Measurements from ENCODE around the gene CNOT10. TPM values are rescaled to one million over a fixed set of nuclear protein-coding genes. Genes with fewer than 3 reads are reported as not detected.

The CNOT10 gene
- total RNA-seq, 4 donors from 2014 or later, result 15.1 to 50.0 (median 31.8) TPM

DNA sequence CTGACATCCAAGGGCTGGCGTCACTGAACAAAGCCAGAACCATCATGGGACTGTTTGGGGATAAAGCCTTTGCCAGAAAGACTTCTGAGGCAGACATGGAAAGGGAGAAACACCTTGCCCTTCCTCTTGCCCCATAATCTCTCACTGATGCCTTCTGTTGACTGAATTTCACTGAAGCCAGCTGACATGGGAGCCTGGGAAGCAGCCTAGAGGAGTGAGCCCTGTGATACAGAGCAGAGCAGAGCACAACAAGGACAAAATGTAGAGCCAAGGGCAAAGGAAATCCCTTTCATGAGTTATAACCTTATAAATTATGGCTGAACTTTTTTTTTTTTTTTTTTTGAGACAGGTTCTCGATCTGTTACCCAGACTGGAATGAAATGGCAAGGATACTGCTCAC, 9.8 kb upstream of the CNOT10 start:
- DNase-seq, result no peak
- Histone ChIP-seq H3K27me3 (no peaks in the 10 kb centered on the region), H3K4me3 (no peak overlapping the region), H3K36me3 (no peaks in the 10 kb centered on the region), H3K4me1 (no peaks in the 10 kb centered on the region), H3K27ac (no peak overlapping the region), H3K9me3 (no peaks in the 10 kb centered on the region)
- TF ChIP-seq POLR2A (IDR thresholded peaks at IDR 0.05), result no peak
- TF ChIP-seq, protein P1, sequence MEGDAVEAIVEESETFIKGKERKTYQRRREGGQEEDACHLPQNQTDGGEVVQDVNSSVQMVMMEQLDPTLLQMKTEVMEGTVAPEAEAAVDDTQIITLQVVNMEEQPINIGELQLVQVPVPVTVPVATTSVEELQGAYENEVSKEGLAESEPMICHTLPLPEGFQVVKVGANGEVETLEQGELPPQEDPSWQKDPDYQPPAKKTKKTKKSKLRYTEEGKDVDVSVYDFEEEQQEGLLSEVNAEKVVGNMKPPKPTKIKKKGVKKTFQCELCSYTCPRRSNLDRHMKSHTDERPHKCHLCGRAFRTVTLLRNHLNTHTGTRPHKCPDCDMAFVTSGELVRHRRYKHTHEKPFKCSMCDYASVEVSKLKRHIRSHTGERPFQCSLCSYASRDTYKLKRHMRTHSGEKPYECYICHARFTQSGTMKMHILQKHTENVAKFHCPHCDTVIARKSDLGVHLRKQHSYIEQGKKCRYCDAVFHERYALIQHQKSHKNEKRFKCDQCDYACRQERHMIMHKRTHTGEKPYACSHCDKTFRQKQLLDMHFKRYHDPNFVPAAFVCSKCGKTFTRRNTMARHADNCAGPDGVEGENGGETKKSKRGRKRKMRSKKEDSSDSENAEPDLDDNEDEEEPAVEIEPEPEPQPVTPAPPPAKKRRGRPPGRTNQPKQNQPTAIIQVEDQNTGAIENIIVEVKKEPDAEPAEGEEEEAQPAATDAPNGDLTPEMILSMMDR (IDR thresholded peaks at IDR 0.05), result no peak
- intact Hi-C loops (cut with DNase I; ENCODE audit: low total_unique reads), result no loop called here

DNA sequence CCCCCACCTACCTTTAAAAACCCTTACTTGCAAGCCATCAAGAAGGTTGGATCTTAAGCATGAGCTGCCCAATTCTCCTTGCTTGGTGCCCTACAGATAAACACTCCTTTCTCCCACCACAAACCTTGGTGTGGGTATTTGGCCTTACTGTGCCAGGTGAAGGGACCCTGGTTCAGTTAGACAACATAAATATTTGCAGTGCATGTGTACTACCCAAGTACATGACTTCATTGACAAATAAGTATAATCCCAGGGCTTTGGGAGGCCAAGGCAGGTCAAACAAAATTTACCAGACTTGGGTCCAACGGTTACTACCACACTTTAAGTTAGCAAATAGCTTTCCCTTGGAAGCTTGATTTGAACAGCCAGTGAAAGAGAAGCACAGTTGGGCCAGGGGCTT, 9.3 kb upstream of the CNOT10 start:
- Histone ChIP-seq H3K36me3 (no peaks in the 10 kb centered on the region), H3K27ac (no peak overlapping the region), H3K4me1 (no peaks in the 10 kb centered on the region), H3K27me3 (no peaks in the 10 kb centered on the region), H3K9me3 (no peaks in the 10 kb centered on the region), H3K4me3 (no peak overlapping the region)
- DNase-seq, result no peak
- no peak for TF ChIP-seq POLR2A (IDR thresholded peaks at IDR 0.05)
- TF ChIP-seq, protein P1 (IDR thresholded peaks at IDR 0.05), result no peak
- intact Hi-C loops (cut with DNase I; ENCODE audit: low total_unique reads), result no loop called here

DNA sequence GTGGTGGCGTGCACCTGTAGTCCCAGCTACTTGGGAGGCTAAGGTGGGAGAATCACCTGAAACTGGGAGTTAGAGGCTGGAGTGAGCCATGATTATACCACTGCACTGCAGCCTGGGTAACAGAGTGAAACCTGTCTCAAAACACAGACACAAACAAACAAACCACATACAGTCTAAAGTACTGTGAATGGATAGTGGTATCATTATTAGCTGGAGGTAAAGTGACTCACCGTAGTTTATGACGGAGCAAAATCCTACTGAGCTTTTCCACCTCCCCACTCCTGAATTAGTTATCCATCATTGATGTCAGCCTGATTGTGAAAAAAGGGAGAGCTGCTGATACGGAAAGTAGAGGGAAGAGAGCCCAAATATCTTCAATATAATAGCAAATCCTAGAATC, 3.2 kb upstream of the CNOT10 start:
- Histone ChIP-seq H3K9me3 (no peaks in the 10 kb centered on the region), H3K4me3 (no peak overlapping the region), H3K27me3 (no peaks in the 10 kb centered on the region), H3K4me1 (no peaks in the 10 kb centered on the region), H3K36me3 (no peaks in the 10 kb centered on the region), H3K27ac (no peak overlapping the region)
- intact Hi-C loops (cut with DNase I; ENCODE audit: low total_unique reads), result no loop called here
- TF ChIP-seq POLR2A (IDR thresholded peaks at IDR 0.05), result no peak
- TF ChIP-seq, protein P1 (IDR thresholded peaks at IDR 0.05), result no peak
- DNase-seq, result no peak

DNA sequence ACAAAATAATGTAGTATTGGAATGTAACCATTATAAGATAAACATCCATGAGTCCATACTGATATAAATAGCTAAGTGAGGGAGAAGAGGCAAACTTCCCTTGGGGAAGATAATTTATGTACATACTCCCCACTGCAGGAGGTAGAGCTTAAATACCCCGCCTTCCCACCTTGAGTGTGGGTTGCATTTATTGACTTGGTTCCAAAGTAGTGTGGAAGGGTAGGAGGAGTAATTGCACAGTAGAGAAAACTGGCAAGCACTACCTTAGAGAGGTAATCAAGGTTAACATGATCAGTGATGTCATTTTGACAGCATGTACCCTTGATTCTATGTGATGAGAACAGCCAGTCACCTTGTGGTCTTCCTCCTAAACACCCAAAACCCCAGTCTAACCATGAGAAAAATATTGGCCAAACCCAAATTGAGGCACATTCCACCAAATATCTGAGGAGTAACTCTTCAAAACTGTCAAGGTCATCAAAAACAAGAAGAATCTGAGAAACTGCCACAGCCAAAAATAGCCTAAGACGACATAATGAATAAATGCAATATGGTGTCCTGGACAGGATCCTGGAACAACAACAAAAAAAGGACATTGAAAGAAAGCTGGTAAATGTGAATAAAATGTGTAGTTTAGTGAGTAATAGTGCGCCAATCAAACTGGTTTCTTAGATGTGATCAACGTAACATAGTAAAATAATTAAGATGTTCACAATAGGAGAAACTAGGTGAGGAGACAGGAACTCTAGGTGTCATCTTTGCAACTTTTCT, 774 bp upstream of the CNOT10 start:
- H3K9me3 ChIP-seq, result no peaks in the 10 kb centered on the region
- H3K4me1 ChIP-seq, result no peaks in the 10 kb centered on the region
- peak overlapping the region; percentile 75 to 83 for H3K4me3 ChIP-seq
- no peak for DNase-seq
- peak overlapping the region; percentile 70 to 87 for H3K27ac ChIP-seq
- no peaks in the 10 kb centered on the region for H3K36me3 ChIP-seq
- H3K27me3 ChIP-seq, result no peaks in the 10 kb centered on the region
- TF ChIP-seq POLR2A (IDR thresholded peaks at IDR 0.05), result no peak
- TF ChIP-seq, protein P1 (IDR thresholded peaks at IDR 0.05), result no peak
- intact Hi-C loops (cut with DNase I; ENCODE audit: low total_unique reads), result no loop called here

DNA sequence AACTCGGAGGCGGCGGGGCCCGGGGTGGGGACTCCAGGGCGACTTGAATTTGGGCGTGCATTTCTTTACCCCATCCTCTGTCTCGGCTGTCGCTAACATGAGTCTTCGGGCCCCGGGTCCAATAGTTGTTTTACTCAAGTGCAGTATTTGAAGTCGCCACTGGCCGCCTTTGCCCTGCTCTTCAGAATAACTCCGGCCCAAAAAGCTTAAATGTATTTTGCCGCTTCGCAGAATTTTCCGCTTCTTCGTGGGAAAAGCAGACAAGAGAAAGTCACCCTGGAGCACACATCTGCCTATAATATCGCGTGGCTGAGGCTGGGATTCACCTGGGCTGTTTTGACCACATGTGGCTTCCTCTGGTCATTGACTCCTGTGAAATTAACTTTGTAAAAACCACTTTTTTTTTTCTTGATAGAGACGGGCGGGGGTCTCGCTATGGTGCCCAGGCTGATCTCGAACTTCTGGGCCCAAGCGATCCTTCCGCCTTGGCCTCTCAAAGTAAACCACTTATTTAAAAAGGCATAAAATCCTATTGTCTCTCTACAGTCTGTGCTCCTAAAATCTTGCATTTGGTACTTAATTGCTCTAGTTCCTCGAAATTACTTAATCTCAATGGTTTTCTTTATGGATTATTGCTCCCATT, 676 bp downstream of the CNOT10 start:
- no peaks in the 10 kb centered on the region for H3K27me3 ChIP-seq
- H3K27ac ChIP-seq, result peak overlapping the region; percentile 70 to 87
- no peaks in the 10 kb centered on the region for H3K36me3 ChIP-seq
- no peak for DNase-seq
- no peaks in the 10 kb centered on the region for H3K9me3 ChIP-seq
- no peak for TF ChIP-seq POLR2A (IDR thresholded peaks at IDR 0.05)
- TF ChIP-seq, protein P1 (IDR thresholded peaks at IDR 0.05), result no peak
- H3K4me1 ChIP-seq, result no peaks in the 10 kb centered on the region
- H3K4me3 ChIP-seq, result peak overlapping the region; percentile 75 to 83
- intact Hi-C loops (cut with DNase I; ENCODE audit: low total_unique reads), result no loop called here
